Fibroblast of lung (primary cell): Measurements from ENCODE around the gene COL25A1. TPM values are rescaled to one million over a fixed set of nuclear protein-coding genes. Genes with fewer than 3 reads are reported as not detected.
A peak's percentile ranks its signal among the peaks of the same experiment; 100 is the strongest.

Experiments used
- DNase-seq, 2 donors: peaks; one replicate each; pipeline versions ENCODE4 v3.0.0 to v3.0.0-alpha.2; 2010; ENCODE audit warnings: low read depth in 2 of 2
- H2AFZ ChIP-seq: 2 replicates; pipeline ENCODE4 v1.5.1; 2012; ENCODE audit warnings: low read length, control low read depth, inconsistent platforms
- H3K27ac ChIP-seq: 2 replicates; pipeline ENCODE4 v1.5.1; 2011; ENCODE audit warnings: low read length, control low read depth; ENCODE audit not compliant: insufficient read depth
- H3K27me3 ChIP-seq: 2 replicates; pipeline ENCODE4 v1.5.1; 2011; ENCODE audit warnings: mild to moderate bottlenecking, low read length; ENCODE audit not compliant: control insufficient read depth, insufficient read depth
- H3K36me3 ChIP-seq: 2 replicates; pipeline ENCODE4 v1.5.1; 2011; ENCODE audit warnings: low read length; ENCODE audit not compliant: control insufficient read depth, insufficient read depth
- H3K4me1 ChIP-seq: 2 replicates; pipeline ENCODE4 v1.5.1; 2011; ENCODE audit warnings: low read length; ENCODE audit not compliant: control insufficient read depth, insufficient read depth; ENCODE audit errors: extremely low read depth
- H3K4me2 ChIP-seq: 2 replicates; pipeline ENCODE4 v1.5.1; 2011; ENCODE audit warnings: low read length, control low read depth; ENCODE audit not compliant: insufficient read depth; ENCODE audit errors: extremely low read depth
- H3K4me3 ChIP-seq, 4 experiments: fragments of 200-600 bp in 1 of 4; sonication (generic) in 1 of 4; replicated peaks in 1 of 4; 2 replicates each; pipeline ENCODE4 v1.5.1; 2011 to 2016; ENCODE audit warnings: low read length in 4 of 4, low read depth in 3 of 4, mild to moderate bottlenecking in 3 of 4, control low read depth in 2 of 4, inconsistent platforms in 1 of 4, mixed read lengths in 1 of 4; ENCODE audit not compliant: insufficient read depth in 1 of 4; ENCODE audit errors: control extremely low read depth in 1 of 4
- H3K79me2 ChIP-seq: 2 replicates; pipeline ENCODE4 v1.5.1; 2012; ENCODE audit warnings: mild to moderate bottlenecking, low read length, inconsistent platforms; ENCODE audit not compliant: control insufficient read depth, insufficient read depth
- H3K9ac ChIP-seq: 2 replicates; pipeline ENCODE4 v1.5.1; 2011; ENCODE audit warnings: mild to moderate bottlenecking, low read length, control low read depth; ENCODE audit not compliant: insufficient read depth
- H3K9me3 ChIP-seq: 2 replicates; pipeline ENCODE4 v1.5.1; 2012; ENCODE audit warnings: low read depth, low read length; ENCODE audit not compliant: control insufficient read depth, insufficient read depth
- H4K20me1 ChIP-seq: 2 replicates; pipeline ENCODE4 v1.5.1; 2011; ENCODE audit warnings: low read length; ENCODE audit not compliant: control insufficient read depth, insufficient read depth; ENCODE audit errors: extremely low read depth
- EZH2 ChIP-seq: IDR thresholded peaks from 2 replicates; pipeline ENCODE4 v1.5.1; 2012; ENCODE audit warnings: low read length, control low read depth, mild to moderate bottlenecking; ENCODE audit errors: missing control alignments
- polyA plus RNA-seq, 2 donors: library from polyadenylated mRNA; depleted of rRNA in 1 of 2; stranded (reverse) in 1 of 2; unstranded in 1 of 2; fragments of >200 nt; gene quantifications; 2 replicates each; pipeline ENCODE4 v1.2.1, GENCODE V29; 2011 to 2012; ENCODE audit warnings: missing spikeins in 1 of 2
- total RNA-seq: library from RNA; depleted of rRNA; stranded (reverse); fragments of >200 nt; gene quantifications from 2 replicates; pipeline ENCODE4 v1.2.1, GENCODE V29; 2014
- TF ChIP-seq, protein P1 (sequence below), 2 donors: IDR thresholded peaks in 1 of 2; conservative IDR thresholded peaks in 1 of 2; 1 replicate in 1 of 2; 2 replicates in 1 of 2; pipeline ENCODE4 v1.5.1; 2011 to 2012; ENCODE audit warnings: low read length in 2 of 2, control low read depth in 1 of 2, inconsistent platforms in 1 of 2, low read depth in 1 of 2, mild to moderate bottlenecking in 1 of 2

Gene COL25A1
- total and polyA plus RNA-seq, 2 donors (not counting 1 experiment from before 2014, with no cell fraction given): under 0.01 to 0.01 TPM

DNA sequence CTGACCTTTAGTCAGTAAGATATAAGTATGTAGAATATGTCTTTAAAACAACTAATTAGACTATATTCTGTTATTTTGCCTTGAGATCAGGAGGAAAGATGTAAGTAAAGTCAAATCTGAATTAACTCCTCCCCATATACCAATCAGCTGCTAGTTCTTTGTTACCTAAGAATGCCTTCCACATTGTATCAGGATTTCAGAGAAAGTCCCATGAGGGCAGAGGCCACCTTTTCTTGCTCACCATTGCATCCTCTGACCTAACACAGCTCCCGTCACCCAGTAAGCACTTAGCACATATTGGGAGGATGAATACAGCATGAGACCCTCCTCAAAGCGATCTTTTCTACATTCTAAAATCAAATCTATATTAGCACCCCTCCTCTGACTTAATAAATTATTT is 87.0 kb downstream of the COL25A1 start:
- Histone ChIP-seq H4K20me1 (no peaks in the 10 kb centered on the region), H3K4me1 (no peaks in the 10 kb centered on the region), H3K79me2 (no peaks in the 10 kb centered on the region), H2AFZ (no peak overlapping the region), H3K9ac (no peak overlapping the region), H3K4me3 (no peak overlapping the region), H3K9me3 (no peaks in the 10 kb centered on the region), H3K27me3 (no peaks in the 10 kb centered on the region), H3K4me2 (no peak overlapping the region), H3K27ac (no peak overlapping the region), H3K36me3 (no peaks in the 10 kb centered on the region)
- TF ChIP-seq EZH2: no peak
- DNase-seq: no peak

DNA sequence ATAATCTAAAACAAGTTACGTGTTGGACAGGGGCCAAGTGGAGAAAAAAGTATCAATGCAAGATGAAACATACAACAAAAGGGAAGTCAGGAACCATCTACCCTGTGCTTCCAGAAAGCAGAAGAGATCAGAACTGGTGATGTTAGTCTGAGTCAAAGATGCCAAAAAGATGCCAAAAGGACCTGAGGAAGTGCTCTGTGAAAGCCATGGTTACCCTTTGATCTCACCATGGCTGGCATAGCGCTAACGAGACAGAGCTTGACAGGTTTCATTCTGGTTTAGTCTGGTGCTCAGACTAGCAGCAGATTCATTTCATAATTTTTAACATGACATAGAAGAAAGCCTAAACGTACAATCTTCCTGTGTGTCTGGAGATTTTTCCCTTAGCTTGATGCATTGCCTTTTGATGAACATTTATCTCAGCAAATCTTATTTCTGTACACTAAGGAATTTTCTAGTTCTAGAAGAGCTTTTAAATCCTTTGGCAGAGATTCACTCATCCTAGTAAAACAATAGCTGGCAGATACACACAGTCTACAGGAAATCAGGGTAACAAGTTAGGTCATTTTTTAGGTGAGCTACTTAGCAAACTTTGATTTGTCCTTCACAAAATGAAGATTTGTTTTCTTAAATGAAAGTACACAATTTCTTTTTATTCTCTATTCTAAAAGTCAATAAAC is 87.7 kb downstream of the COL25A1 start:
- H3K9ac ChIP-seq: no peak overlapping the region
- TF ChIP-seq, protein P1, sequence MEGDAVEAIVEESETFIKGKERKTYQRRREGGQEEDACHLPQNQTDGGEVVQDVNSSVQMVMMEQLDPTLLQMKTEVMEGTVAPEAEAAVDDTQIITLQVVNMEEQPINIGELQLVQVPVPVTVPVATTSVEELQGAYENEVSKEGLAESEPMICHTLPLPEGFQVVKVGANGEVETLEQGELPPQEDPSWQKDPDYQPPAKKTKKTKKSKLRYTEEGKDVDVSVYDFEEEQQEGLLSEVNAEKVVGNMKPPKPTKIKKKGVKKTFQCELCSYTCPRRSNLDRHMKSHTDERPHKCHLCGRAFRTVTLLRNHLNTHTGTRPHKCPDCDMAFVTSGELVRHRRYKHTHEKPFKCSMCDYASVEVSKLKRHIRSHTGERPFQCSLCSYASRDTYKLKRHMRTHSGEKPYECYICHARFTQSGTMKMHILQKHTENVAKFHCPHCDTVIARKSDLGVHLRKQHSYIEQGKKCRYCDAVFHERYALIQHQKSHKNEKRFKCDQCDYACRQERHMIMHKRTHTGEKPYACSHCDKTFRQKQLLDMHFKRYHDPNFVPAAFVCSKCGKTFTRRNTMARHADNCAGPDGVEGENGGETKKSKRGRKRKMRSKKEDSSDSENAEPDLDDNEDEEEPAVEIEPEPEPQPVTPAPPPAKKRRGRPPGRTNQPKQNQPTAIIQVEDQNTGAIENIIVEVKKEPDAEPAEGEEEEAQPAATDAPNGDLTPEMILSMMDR (conservative IDR thresholded peaks at IDR 0.05 in 1 of 2, IDR thresholded peaks at IDR 0.05 in 1 of 2; ENCODE audit: low read depth in 1 of 2, low read length in 2 of 2): no peak
- TF ChIP-seq EZH2: no peak
- no peaks in the 10 kb centered on the region for H3K9me3 ChIP-seq
- H3K4me3 ChIP-seq: no peak overlapping the region
- DNase-seq: peak in 1 of 2 donors; percentile 54
- H3K36me3 ChIP-seq: no peaks in the 10 kb centered on the region
- no peak overlapping the region for H2AFZ ChIP-seq
- no peaks in the 10 kb centered on the region for H3K79me2 ChIP-seq
- H4K20me1 ChIP-seq: no peaks in the 10 kb centered on the region
- no peak overlapping the region for H3K27ac ChIP-seq
- no peak overlapping the region for H3K4me2 ChIP-seq
- no peaks in the 10 kb centered on the region for H3K4me1 ChIP-seq
- no peaks in the 10 kb centered on the region for H3K27me3 ChIP-seq

DNA sequence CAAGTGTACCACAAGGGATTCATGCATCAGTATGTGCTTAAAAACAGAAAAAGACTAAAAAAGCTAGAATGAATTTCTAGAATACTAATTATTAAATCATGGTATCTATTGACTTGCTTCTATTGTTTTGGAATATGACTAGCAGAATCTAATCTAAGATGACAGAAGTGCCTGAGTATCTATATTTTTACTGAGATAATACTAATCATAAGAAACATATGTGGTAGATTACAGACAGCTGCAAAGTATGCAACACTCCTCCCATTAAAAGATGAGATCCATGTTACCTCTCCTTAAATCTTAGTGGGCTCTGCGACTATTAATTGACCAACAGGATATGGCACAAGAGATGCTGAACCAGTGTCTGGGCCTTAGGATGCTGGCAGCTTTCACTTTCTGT is 89.4 kb downstream of the COL25A1 start:
- TF ChIP-seq EZH2: no peak
- TF ChIP-seq, protein P1 (conservative IDR thresholded peaks at IDR 0.05 in 1 of 2, IDR thresholded peaks at IDR 0.05 in 1 of 2; ENCODE audit: low read depth in 1 of 2, low read length in 2 of 2): no peak
- Histone ChIP-seq H3K9ac (no peak overlapping the region), H3K4me2 (no peak overlapping the region), H3K4me1 (no peaks in the 10 kb centered on the region), H3K9me3 (no peaks in the 10 kb centered on the region), H3K27me3 (no peaks in the 10 kb centered on the region), H2AFZ (no peak overlapping the region), H3K27ac (no peak overlapping the region), H3K79me2 (no peaks in the 10 kb centered on the region), H4K20me1 (no peaks in the 10 kb centered on the region), H3K4me3 (no peak overlapping the region), H3K36me3 (no peaks in the 10 kb centered on the region)
- DNase-seq: no peak
